ENCODE results near the gene C10orf67. TPM values are rescaled to one million over a fixed set of nuclear protein-coding genes. Genes with fewer than 3 reads are reported as not detected.
"Not testable (repeated sequence)": the region's sequence is repeated elsewhere in the genome, so short reads cannot be mapped to it uniquely, and the experiment has no call there.

C10orf67 gene
- total and polyA plus RNA-seq, 2 donors, result 0.05 to 0.16 TPM

- H3K36me3 ChIP-seq (ENCODE audit: control insufficient read depth in 2 of 2, insufficient read depth in 2 of 2, low read length in 1 of 2), result no peaks in the 10 kb centered on the region
- no peaks in the 10 kb centered on the region for H3K4me1 ChIP-seq (ENCODE audit: control insufficient read depth in 2 of 2, insufficient read depth in 2 of 2, low read length in 2 of 2)
- no peak for DNase-seq (ENCODE audit: low read depth in 6 of 9, low spot score in 9 of 9)
- no peak overlapping the region for H3K27ac ChIP-seq (ENCODE audit: low read depth in 1 of 2, low read length in 1 of 2)
- peaks cover 0 to 2% of the 10 kb centered on the region in 2 donors for H3K27me3 ChIP-seq (ENCODE audit: control insufficient read depth in 2 of 2, insufficient read depth in 1 of 2, low read length in 1 of 2)
- 91% methylated on average over 2 of the region's 2 CpGs for WGBS
- no peak overlapping the region for H3K4me3 ChIP-seq (ENCODE audit: low read length in 2 of 2)
- no peaks in the 10 kb centered on the region for H3K9me3 ChIP-seq (ENCODE audit: control insufficient read depth in 2 of 2, insufficient read depth in 1 of 2, low read length in 1 of 2)
Measured at GRCh38 chr10:23275355-23275754, 69.2 kb downstream of the C10orf67 start.

GRCh38 chr10:23274179-23274578 lies 70.4 kb downstream of the C10orf67 start:
- H3K9me3 ChIP-seq (ENCODE audit: control insufficient read depth in 2 of 2, insufficient read depth in 1 of 2, low read length in 1 of 2); H3K27ac ChIP-seq (ENCODE audit: low read depth in 1 of 2, low read length in 1 of 2); H3K27me3 ChIP-seq (ENCODE audit: control insufficient read depth in 2 of 2, insufficient read depth in 1 of 2, low read length in 1 of 2); H3K36me3 ChIP-seq (ENCODE audit: control insufficient read depth in 2 of 2, insufficient read depth in 2 of 2, low read length in 1 of 2); H3K4me3 ChIP-seq (ENCODE audit: low read length in 2 of 2); H3K4me1 ChIP-seq (ENCODE audit: control insufficient read depth in 2 of 2, insufficient read depth in 2 of 2, low read length in 2 of 2); DNase-seq (ENCODE audit: low read depth in 6 of 9, low spot score in 9 of 9): not testable (repeated sequence)
- 95% methylated on average over 9 of the region's 9 CpGs for WGBS

- H3K4me3 ChIP-seq (ENCODE audit: low read length in 2 of 2), result no peak overlapping the region
- H3K36me3 ChIP-seq (ENCODE audit: control insufficient read depth in 2 of 2, insufficient read depth in 2 of 2, low read length in 1 of 2), result no peaks in the 10 kb centered on the region
- no peaks in the 10 kb centered on the region for H3K4me1 ChIP-seq (ENCODE audit: control insufficient read depth in 2 of 2, insufficient read depth in 2 of 2, low read length in 2 of 2)
- H3K9me3 ChIP-seq (ENCODE audit: control insufficient read depth in 2 of 2, insufficient read depth in 1 of 2, low read length in 1 of 2), result no peaks in the 10 kb centered on the region
- H3K27ac ChIP-seq (ENCODE audit: low read depth in 1 of 2, low read length in 1 of 2), result no peak overlapping the region
- H3K27me3 ChIP-seq (ENCODE audit: control insufficient read depth in 2 of 2, insufficient read depth in 1 of 2, low read length in 1 of 2), result no peaks in the 10 kb centered on the region
- 80% methylated on average over 3 of the region's 3 CpGs for WGBS
- DNase-seq (ENCODE audit: low read depth in 6 of 9, low spot score in 9 of 9), result no peak
Measured at GRCh38 chr10:23270531-23270930, 74.1 kb downstream of the C10orf67 start.

- DNase-seq (ENCODE audit: low read depth in 6 of 9, low spot score in 9 of 9), result no peak
- H3K9me3 ChIP-seq (ENCODE audit: control insufficient read depth in 2 of 2, insufficient read depth in 1 of 2, low read length in 1 of 2), result no peaks in the 10 kb centered on the region
- no peak overlapping the region for H3K27ac ChIP-seq (ENCODE audit: low read depth in 1 of 2, low read length in 1 of 2)
- H3K4me3 ChIP-seq (ENCODE audit: low read length in 2 of 2), result no peak overlapping the region
- H3K27me3 ChIP-seq (ENCODE audit: control insufficient read depth in 2 of 2, insufficient read depth in 1 of 2, low read length in 1 of 2), result no peaks in the 10 kb centered on the region
- no peaks in the 10 kb centered on the region for H3K36me3 ChIP-seq (ENCODE audit: control insufficient read depth in 2 of 2, insufficient read depth in 2 of 2, low read length in 1 of 2)
- WGBS, result 78% methylated on average over 9 of the region's 9 CpGs
- H3K4me1 ChIP-seq (ENCODE audit: control insufficient read depth in 2 of 2, insufficient read depth in 2 of 2, low read length in 2 of 2), result no peaks in the 10 kb centered on the region
Measured at GRCh38 chr10:23263441-23264164, 81.0 kb downstream of the C10orf67 start.

- Histone ChIP-seq H3K27me3 (ENCODE audit: control insufficient read depth in 2 of 2, insufficient read depth in 1 of 2, low read length in 1 of 2) (no peaks in the 10 kb centered on the region), H3K4me1 (ENCODE audit: control insufficient read depth in 2 of 2, insufficient read depth in 2 of 2, low read length in 2 of 2) (no peaks in the 10 kb centered on the region), H3K36me3 (ENCODE audit: control insufficient read depth in 2 of 2, insufficient read depth in 2 of 2, low read length in 1 of 2) (no peaks in the 10 kb centered on the region), H3K9me3 (ENCODE audit: control insufficient read depth in 2 of 2, insufficient read depth in 1 of 2, low read length in 1 of 2) (no peaks in the 10 kb centered on the region), H3K4me3 (ENCODE audit: low read length in 2 of 2) (no peak overlapping the region), H3K27ac (ENCODE audit: low read depth in 1 of 2, low read length in 1 of 2) (no peak overlapping the region)
- 98% methylated on average over 2 of the region's 2 CpGs for WGBS
- DNase-seq (ENCODE audit: low read depth in 6 of 9, low spot score in 9 of 9), result no peak
Measured at GRCh38 chr10:23262928-23263327, 81.7 kb downstream of the C10orf67 start.

- DNase-seq (ENCODE audit: low read depth in 6 of 9, low spot score in 9 of 9), result no peak
- Histone ChIP-seq H3K4me1 (ENCODE audit: control insufficient read depth in 2 of 2, insufficient read depth in 2 of 2, low read length in 2 of 2) (no peaks in the 10 kb centered on the region), H3K9me3 (ENCODE audit: control insufficient read depth in 2 of 2, insufficient read depth in 1 of 2, low read length in 1 of 2) (no peaks in the 10 kb centered on the region), H3K36me3 (ENCODE audit: control insufficient read depth in 2 of 2, insufficient read depth in 2 of 2, low read length in 1 of 2) (no peaks in the 10 kb centered on the region), H3K27ac (ENCODE audit: low read depth in 1 of 2, low read length in 1 of 2) (no peak overlapping the region), H3K4me3 (ENCODE audit: low read length in 2 of 2) (no peak overlapping the region), H3K27me3 (ENCODE audit: control insufficient read depth in 2 of 2, insufficient read depth in 1 of 2, low read length in 1 of 2) (no peaks in the 10 kb centered on the region)
- WGBS, result 95% methylated on average over 2 of the region's 2 CpGs
Measured at GRCh38 chr10:23258516-23258915, 86.1 kb downstream of the C10orf67 start.

- Histone ChIP-seq H3K4me1 (ENCODE audit: control insufficient read depth in 2 of 2, insufficient read depth in 2 of 2, low read length in 2 of 2) (no peaks in the 10 kb centered on the region), H3K27me3 (ENCODE audit: control insufficient read depth in 2 of 2, insufficient read depth in 1 of 2, low read length in 1 of 2) (no peaks in the 10 kb centered on the region), H3K27ac (ENCODE audit: low read depth in 1 of 2, low read length in 1 of 2) (no peak overlapping the region), H3K36me3 (ENCODE audit: control insufficient read depth in 2 of 2, insufficient read depth in 2 of 2, low read length in 1 of 2) (no peaks in the 10 kb centered on the region), H3K9me3 (ENCODE audit: control insufficient read depth in 2 of 2, insufficient read depth in 1 of 2, low read length in 1 of 2) (no peaks in the 10 kb centered on the region), H3K4me3 (ENCODE audit: low read length in 2 of 2) (no peak overlapping the region)
- DNase-seq (ENCODE audit: low read depth in 6 of 9, low spot score in 9 of 9), result no peak
- 86% methylated on average over 2 of the region's 2 CpGs for WGBS
Measured at GRCh38 chr10:23253780-23254179, 90.8 kb downstream of the C10orf67 start.

- not testable (repeated sequence) for H3K9me3 ChIP-seq (ENCODE audit: control insufficient read depth in 2 of 2, insufficient read depth in 1 of 2, low read length in 1 of 2); H3K27me3 ChIP-seq (ENCODE audit: control insufficient read depth in 2 of 2, insufficient read depth in 1 of 2, low read length in 1 of 2); H3K4me3 ChIP-seq (ENCODE audit: low read length in 2 of 2); H3K27ac ChIP-seq (ENCODE audit: low read depth in 1 of 2, low read length in 1 of 2); H3K36me3 ChIP-seq (ENCODE audit: control insufficient read depth in 2 of 2, insufficient read depth in 2 of 2, low read length in 1 of 2); DNase-seq (ENCODE audit: low read depth in 6 of 9, low spot score in 9 of 9); H3K4me1 ChIP-seq (ENCODE audit: control insufficient read depth in 2 of 2, insufficient read depth in 2 of 2, low read length in 2 of 2)
- 97% methylated on average over 4 of the region's 4 CpGs for WGBS
Measured at GRCh38 chr10:23252859-23253258, 91.7 kb downstream of the C10orf67 start.

- H3K27ac ChIP-seq (ENCODE audit: low read depth in 1 of 2, low read length in 1 of 2); H3K36me3 ChIP-seq (ENCODE audit: control insufficient read depth in 2 of 2, insufficient read depth in 2 of 2, low read length in 1 of 2); H3K9me3 ChIP-seq (ENCODE audit: control insufficient read depth in 2 of 2, insufficient read depth in 1 of 2, low read length in 1 of 2); DNase-seq (ENCODE audit: low read depth in 6 of 9, low spot score in 9 of 9); H3K4me3 ChIP-seq (ENCODE audit: low read length in 2 of 2); H3K4me1 ChIP-seq (ENCODE audit: control insufficient read depth in 2 of 2, insufficient read depth in 2 of 2, low read length in 2 of 2); H3K27me3 ChIP-seq (ENCODE audit: control insufficient read depth in 2 of 2, insufficient read depth in 1 of 2, low read length in 1 of 2): not testable (repeated sequence)
- WGBS, result 89% methylated on average over 1 of the region's 1 CpG
Measured at GRCh38 chr10:23241779-23242178, 102.8 kb downstream of the C10orf67 start.
